Parathyroid adenoma (tissue), 2 donors: ENCODE measurements around the gene RPP40.

Experiments
- H2AFZ ChIP-seq: fragments of 300-600 bp; sonication (generic); one replicate; pipeline ENCODE4 v1.7.0; 2017; ENCODE audit warnings: antibody characterized with exemption, mild to moderate bottlenecking
- H3K27ac ChIP-seq: fragments of 300-600 bp; sonication (generic); one replicate; pipeline ENCODE4 v1.7.0; 2017
- H3K27me3 ChIP-seq: fragments of 300-600 bp; sonication (generic); one replicate; pipeline ENCODE4 v1.7.0; 2017; ENCODE audit warnings: low read length; ENCODE audit not compliant: control insufficient read depth, insufficient read depth
- H3K36me3 ChIP-seq: fragments of 300-600 bp; sonication (generic); one replicate; pipeline ENCODE4 v1.7.0; 2017; ENCODE audit warnings: low read length; ENCODE audit not compliant: control insufficient read depth, insufficient read depth
- H3K4me1 ChIP-seq: fragments of 300-600 bp; sonication (generic); one replicate; pipeline ENCODE4 v1.7.0; 2017; ENCODE audit warnings: control low read depth
- H3K4me2 ChIP-seq: fragments of 300-600 bp; sonication (generic); one replicate; pipeline ENCODE4 v1.7.0; 2017; ENCODE audit warnings: low read length
- H3K4me3 ChIP-seq: fragments of 300-600 bp; sonication (generic); one replicate; pipeline ENCODE4 v1.7.0; 2017; ENCODE audit warnings: low read depth, low read length
- H3K79me2 ChIP-seq: fragments of 300-600 bp; sonication (generic); one replicate; pipeline ENCODE4 v1.7.0; 2017; ENCODE audit warnings: control low read depth
- H3K9ac ChIP-seq: fragments of 300-600 bp; sonication (generic); one replicate; pipeline ENCODE4 v1.7.0; 2017; ENCODE audit warnings: mild to moderate bottlenecking
- H3K9me3 ChIP-seq: fragments of 300-600 bp; sonication (generic); one replicate; pipeline ENCODE4 v1.7.0; 2017; ENCODE audit warnings: low read length; ENCODE audit not compliant: control insufficient read depth
- TF ChIP-seq, protein P1 (sequence below): fragments of 300-600 bp; sonication (generic); IDR thresholded peaks from one replicate; pipeline ENCODE4 v1.7.0; 2017; ENCODE audit warnings: antibody characterized with exemption, mild to moderate bottlenecking
- donor health status: primary hyperparathyroidism.

The RPP40 gene

DNA sequence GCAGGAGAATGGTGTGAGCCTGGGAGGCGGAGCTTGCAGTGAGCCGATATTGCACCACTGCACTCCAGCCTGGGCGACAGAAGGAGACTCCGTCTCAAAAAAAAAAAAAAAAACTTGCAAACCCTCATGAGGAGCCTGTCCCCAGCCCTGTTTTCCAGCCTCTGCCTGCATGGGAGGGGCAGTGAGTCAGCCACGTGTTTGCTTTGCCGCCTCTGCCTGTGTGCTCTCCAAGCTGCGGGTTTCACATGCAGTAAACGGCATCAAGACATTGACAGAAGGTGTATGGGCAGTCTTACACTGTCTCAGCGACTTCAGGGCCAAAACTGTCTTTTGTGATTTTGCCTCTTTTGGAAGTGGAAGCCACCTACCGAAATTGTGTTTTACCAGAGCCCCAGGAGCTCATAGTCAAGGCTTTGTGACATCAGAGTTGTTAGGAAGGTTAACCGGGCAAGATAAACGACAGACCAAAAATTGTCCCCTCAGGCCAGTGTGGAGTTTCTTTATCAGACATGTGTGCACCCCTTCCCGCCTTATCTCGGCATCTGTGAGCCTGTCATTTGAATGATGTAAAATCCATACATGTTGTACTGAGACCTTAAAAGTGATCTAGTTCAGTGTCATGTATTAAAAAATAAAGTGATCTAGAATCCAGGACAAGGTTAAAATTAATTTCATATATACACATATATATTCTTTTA lies 52.9 kb downstream of the RPP40 start:
- Histone ChIP-seq H3K4me1 (peaks cover 3% of the 10 kb centered on the region), H3K27me3 (no peaks in the 10 kb centered on the region), H3K27ac (no peak overlapping the region), H3K9me3 (no peaks in the 10 kb centered on the region), H3K4me2 (no peak overlapping the region), H3K36me3 (no peaks in the 10 kb centered on the region), H3K79me2 (no peaks in the 10 kb centered on the region), H3K9ac (no peak overlapping the region), H3K4me3 (no peak overlapping the region), H2AFZ (no peak overlapping the region)
- TF ChIP-seq, protein P1, sequence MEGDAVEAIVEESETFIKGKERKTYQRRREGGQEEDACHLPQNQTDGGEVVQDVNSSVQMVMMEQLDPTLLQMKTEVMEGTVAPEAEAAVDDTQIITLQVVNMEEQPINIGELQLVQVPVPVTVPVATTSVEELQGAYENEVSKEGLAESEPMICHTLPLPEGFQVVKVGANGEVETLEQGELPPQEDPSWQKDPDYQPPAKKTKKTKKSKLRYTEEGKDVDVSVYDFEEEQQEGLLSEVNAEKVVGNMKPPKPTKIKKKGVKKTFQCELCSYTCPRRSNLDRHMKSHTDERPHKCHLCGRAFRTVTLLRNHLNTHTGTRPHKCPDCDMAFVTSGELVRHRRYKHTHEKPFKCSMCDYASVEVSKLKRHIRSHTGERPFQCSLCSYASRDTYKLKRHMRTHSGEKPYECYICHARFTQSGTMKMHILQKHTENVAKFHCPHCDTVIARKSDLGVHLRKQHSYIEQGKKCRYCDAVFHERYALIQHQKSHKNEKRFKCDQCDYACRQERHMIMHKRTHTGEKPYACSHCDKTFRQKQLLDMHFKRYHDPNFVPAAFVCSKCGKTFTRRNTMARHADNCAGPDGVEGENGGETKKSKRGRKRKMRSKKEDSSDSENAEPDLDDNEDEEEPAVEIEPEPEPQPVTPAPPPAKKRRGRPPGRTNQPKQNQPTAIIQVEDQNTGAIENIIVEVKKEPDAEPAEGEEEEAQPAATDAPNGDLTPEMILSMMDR = no peak

DNA sequence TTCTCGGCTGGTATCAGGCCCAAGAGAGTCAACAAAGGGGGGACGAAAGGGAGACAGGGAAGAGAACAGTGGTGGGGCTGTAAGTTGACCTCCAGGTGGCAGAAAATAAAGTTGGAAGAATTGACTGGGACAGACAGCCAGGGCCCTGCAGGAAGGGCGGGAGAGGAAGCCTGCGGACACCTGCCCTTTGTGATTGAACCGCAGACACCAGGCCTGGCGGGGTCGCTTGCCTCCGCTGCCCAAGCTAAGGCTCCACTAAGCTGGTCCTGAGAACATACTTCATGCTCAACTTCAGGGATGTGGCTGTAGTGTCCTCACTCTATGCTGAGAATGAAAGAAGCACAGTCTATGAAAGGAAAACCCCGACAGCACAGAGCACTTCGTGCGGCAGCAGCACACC lies 53.8 kb downstream of the RPP40 start:
- Histone ChIP-seq H3K27me3 (no peaks in the 10 kb centered on the region), H2AFZ (no peak overlapping the region), H3K27ac (no peak overlapping the region), H3K79me2 (no peaks in the 10 kb centered on the region), H3K4me2 (no peak overlapping the region), H3K9me3 (no peaks in the 10 kb centered on the region), H3K4me1 (peaks cover 3% of the 10 kb centered on the region), H3K4me3 (no peak overlapping the region), H3K9ac (no peak overlapping the region), H3K36me3 (no peaks in the 10 kb centered on the region)
- TF ChIP-seq, protein P1 = no peak

DNA sequence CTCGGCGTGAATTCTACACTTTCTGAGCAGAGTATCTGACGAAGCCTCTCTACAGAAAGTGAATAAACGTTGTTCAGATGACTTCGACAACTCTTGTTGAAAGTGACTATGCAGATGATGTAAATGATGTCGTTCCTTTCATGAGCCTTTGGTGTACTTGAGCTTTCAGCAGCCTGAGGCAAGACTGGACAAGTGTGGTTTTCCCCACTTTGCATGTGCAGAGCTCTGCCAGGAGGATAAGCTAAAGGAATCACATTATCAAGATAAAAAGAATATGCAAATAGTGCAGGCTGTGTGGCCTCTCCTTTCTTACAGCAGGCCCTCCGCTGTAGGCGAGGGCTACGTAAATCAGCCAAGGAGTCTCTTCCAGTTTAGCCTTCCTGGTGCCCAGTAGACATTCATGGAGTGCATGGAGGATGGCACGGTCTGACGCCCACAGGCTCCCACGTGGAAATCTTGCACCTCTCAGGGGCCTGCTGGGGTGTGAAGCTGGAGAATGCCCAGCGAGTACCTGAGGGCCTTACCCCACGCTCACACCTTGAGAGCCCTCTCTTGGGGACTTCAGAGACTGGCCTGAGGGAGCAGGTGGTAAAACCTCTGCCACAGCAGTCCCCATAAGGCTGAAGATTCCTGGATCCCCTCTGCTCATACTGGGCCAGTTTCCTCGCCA lies 54.9 kb downstream of the RPP40 start:
- H3K4me1 ChIP-seq = peaks cover 4% of the 10 kb centered on the region
- H3K9me3 ChIP-seq = no peaks in the 10 kb centered on the region
- H2AFZ ChIP-seq = no peak overlapping the region
- TF ChIP-seq, protein P1 = no peak
- H3K79me2 ChIP-seq = no peaks in the 10 kb centered on the region
- no peak overlapping the region for H3K9ac ChIP-seq
- no peaks in the 10 kb centered on the region for H3K27me3 ChIP-seq
- H3K4me2 ChIP-seq = no peak overlapping the region
- no peak overlapping the region for H3K27ac ChIP-seq
- no peaks in the 10 kb centered on the region for H3K36me3 ChIP-seq
- no peak overlapping the region for H3K4me3 ChIP-seq

- peaks cover 16% of the 10 kb centered on the region for H3K4me1 ChIP-seq
- H3K27me3 ChIP-seq = no peaks in the 10 kb centered on the region
- no peaks in the 10 kb centered on the region for H3K36me3 ChIP-seq
- H3K9me3 ChIP-seq = no peaks in the 10 kb centered on the region
- H3K4me2 ChIP-seq = no peak overlapping the region
- no peak overlapping the region for H2AFZ ChIP-seq
- H3K4me3 ChIP-seq = no peak overlapping the region
- TF ChIP-seq, protein P1 = no peak
- H3K9ac ChIP-seq = no peak overlapping the region
- H3K27ac ChIP-seq = no peak overlapping the region
- H3K79me2 ChIP-seq = no peaks in the 10 kb centered on the region
Observed at GRCh38 chr6:4947716-4948115, 56.1 kb downstream of the RPP40 start.
